ENCODE measurements around the gene RUFY1.

DNA sequence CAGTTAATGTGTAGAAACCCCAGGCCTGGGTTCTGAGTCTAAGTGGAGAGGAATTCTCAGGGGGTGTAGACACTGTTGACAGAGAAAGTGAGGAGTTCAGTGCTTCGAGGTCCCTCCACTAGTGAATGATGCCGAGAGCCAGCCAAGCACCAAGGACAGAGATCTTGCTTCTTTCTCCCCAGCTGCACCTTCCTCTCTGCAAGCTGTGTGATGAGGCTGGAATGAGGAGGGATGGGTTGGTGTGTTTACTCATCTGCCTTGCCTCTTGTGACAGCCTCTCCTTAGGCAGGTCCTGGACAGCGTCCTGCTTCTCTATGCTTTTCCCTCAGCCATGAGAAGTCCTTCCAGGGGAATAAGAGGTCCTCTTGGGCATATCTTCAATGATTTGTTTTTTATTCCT, 37.8 kb downstream of the RUFY1 start:
- TF ChIP-seq FOXP2 (optimal IDR thresholded peaks at IDR 0.05; ENCODE audit: control extremely low read depth, extremely low read length, insufficient read depth) (no peak), EZH2 (IDR thresholded peaks at IDR 0.05) (no peak)

Data from SK-N-MC (cell line).